DMS 273 treated with DMSO at 0.1 percent for 48 hours (cell line): ENCODE data around the gene DLGAP1.
"Not testable (repeated sequence)": the region's sequence is repeated elsewhere in the genome, so short reads cannot be mapped to it uniquely, and the experiment has no call there.

Experiments used
- DNase-seq: peaks from one replicate; lab custom pipeline; 2025; lab: John Stamatoyannopoulos, UW

The DLGAP1 gene

GRCh38 chr18:4287340-4287739, 167.8 kb downstream of the DLGAP1 start:
- DNase-seq: not testable (repeated sequence)

- no peak for DNase-seq
Measured at GRCh38 chr18:4286256-4286655, 168.9 kb downstream of the DLGAP1 start.

DNA sequence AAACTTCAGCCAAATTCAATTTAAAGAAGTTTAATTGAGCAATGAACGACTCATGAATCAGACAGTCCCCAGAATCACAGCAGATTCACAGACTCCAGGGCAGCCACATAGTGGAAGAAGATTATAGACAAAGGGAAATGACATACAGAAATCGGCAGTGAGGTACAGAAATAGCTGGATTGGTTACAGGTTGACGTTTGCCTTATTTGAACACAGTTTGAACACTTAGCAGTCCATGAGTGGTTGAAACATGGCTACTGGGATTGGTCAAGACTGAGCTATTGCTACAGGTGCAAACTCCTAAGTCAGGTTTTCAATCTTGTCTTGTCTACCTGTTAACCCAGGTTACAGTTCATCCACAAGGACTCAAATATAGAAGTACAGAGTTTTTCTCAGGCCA, 169.6 kb downstream of the DLGAP1 start:
- no peak for DNase-seq

GRCh38 chr18:4284528-4284927, 170.6 kb downstream of the DLGAP1 start:
- DNase-seq: no peak

DNA sequence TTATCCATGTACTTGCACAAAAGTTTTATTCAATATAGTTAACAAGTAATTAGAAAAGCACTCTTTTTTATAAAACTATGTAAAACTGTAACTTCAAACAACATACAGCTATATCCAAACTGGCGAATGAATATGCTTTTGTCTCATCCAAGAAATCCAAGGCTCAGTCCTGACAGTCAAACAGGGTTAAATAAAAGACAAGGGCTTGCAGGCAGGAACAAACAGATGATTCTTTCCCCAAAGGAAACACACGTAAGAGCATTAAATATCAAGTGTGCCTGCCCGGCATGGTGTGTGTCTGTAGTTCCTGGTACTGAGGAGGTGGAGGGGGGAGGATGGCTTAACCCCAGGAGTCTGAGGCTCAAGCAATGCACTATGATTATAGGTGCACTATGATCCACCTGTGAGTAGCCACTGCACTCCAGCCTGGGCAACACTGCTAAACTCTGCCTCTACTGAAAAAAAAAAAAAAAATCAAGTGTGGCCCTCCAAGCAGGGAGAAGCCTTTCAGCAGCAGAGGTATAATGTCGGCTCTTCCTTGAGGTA, 171.3 kb downstream of the DLGAP1 start:
- no peak for DNase-seq

GRCh38 chr18:4282954-4283353, 172.2 kb downstream of the DLGAP1 start:
- no peak for DNase-seq

- DNase-seq: no peak
Measured at GRCh38 chr18:4276953-4277585, 178.0 kb downstream of the DLGAP1 start.

DNA sequence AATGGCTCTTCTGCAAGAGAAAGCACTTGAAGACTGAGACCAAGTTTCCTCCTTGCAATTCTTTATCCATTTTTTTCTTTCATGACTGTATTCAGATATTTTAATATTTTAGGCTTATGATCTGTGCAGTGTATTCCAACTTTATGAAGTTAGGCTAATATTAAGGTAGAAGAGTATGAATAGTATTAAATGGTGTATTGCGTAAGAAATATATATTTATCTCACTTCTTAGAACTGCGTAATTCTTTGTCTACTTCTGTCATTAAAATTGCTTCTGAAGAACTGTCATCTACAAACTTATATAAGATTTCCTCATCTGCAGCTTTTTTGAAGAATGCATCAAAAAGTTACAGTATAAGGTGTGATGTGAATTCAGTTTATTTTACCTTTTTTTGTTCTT, 183.2 kb downstream of the DLGAP1 start:
- no peak for DNase-seq

DNA sequence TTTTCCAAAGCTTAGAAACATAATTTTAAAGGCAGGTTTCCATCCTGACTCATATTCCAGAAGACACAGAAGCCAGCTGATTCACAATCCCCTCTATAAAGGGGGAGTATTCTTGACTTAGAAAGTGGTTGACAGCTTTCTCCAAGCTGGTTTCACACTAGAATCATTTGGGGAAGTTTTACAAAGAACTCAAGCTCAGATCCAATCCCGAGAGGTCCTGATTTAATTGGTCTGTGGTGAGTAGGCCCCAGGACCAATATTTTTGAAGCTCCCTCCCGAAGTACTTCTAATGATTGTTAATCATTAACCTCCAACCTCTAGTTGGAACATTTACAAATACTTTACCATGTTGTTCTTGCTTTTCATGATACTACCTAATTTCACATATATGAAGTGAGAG, 184.1 kb downstream of the DLGAP1 start:
- DNase-seq: no peak

DNA sequence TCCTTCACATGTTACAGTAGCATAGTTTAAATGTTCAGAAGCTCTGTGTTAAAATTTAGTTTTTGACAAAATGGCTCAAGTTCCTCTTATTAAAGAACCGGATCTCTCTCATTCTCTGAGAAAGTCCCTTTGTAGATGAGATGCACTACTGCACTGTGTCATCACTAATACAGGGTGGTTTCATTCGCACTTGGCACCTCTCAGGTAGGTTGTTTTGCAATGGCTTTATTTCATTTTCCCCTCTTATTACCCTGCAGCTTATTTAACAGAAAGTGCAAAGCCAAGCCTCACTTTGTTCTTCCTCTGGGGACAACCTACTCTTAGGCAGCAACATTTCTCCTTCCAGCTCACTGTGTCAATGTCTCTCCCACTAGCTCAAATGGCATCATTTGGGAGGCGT, 185.1 kb downstream of the DLGAP1 start:
- no peak for DNase-seq

GRCh38 chr18:4267641-4268040, 187.5 kb downstream of the DLGAP1 start:
- DNase-seq: no peak

- no peak for DNase-seq
Measured at GRCh38 chr18:4264347-4264791, 190.7 kb downstream of the DLGAP1 start.

- no peak for DNase-seq
Measured at GRCh38 chr18:4260107-4260506, 195.0 kb downstream of the DLGAP1 start.

- DNase-seq: no peak
Measured at GRCh38 chr18:4256766-4257417, 198.2 kb downstream of the DLGAP1 start.

DNA sequence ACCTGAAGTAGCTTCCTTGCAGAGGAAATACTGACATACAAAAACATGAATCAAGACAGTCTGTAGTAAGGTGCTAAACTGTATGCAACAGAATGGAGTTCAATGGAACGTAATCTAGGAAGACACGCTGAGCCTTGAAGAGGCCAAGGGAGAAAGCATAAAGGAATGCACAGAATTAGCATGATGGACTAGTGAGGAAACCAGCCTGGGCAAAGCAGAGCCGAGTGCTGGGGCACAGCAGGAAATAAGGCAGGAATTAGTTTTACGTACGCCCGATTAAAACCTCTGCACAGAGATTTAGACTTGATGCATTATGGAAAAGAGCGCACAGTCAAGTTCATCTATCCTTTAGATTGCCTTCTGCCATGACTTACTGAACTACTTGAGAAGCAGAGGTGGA, 200.3 kb downstream of the DLGAP1 start:
- no peak for DNase-seq

- DNase-seq: no peak
Measured at GRCh38 chr18:4252829-4253228, 202.3 kb downstream of the DLGAP1 start.

DNA sequence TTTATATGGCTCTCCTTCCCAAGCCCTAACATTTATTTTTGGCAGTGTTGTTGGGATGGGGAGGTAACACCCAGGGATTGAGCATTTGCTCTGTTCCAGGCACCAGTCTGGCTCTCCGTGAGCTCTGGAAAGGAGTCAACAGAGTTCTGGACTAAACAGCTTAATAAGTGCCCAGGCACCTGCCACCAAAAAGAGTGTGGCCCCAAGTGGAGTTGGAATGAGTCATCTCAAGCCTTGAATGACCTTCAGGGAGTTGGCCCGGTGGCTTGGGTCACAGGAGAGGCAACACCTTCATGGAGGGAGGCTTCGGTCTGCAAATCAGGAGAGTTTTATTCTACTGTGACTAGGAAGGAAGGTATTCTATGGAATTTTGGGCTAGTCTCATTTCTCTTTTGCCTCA, 203.2 kb downstream of the DLGAP1 start:
- no peak for DNase-seq

- no peak for DNase-seq
Measured at GRCh38 chr18:4251206-4251605, 203.9 kb downstream of the DLGAP1 start.

GRCh38 chr18:4250141-4250540, 205.0 kb downstream of the DLGAP1 start:
- DNase-seq: no peak

DNA sequence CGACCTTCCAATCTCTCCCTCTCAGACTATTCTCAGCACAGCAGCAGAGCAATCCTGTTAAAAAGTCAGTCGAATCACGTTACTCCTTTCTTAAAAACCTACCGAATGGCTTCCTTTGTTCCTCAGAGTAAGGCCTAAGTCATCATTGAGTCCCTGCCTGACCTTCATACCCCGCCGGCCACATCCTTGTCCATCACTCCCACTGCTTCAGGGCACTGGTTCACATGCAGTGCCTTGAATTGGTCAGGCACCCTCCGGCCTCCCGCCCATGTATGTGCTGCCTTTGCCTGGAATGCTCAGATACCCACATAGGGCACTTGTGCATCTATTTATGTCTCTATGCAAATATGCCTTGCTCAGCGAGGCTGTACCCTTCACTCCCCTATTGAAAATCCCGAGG, 206.4 kb downstream of the DLGAP1 start:
- no peak for DNase-seq

GRCh38 chr18:4246374-4246773, 208.7 kb downstream of the DLGAP1 start:
- no peak for DNase-seq

DNA sequence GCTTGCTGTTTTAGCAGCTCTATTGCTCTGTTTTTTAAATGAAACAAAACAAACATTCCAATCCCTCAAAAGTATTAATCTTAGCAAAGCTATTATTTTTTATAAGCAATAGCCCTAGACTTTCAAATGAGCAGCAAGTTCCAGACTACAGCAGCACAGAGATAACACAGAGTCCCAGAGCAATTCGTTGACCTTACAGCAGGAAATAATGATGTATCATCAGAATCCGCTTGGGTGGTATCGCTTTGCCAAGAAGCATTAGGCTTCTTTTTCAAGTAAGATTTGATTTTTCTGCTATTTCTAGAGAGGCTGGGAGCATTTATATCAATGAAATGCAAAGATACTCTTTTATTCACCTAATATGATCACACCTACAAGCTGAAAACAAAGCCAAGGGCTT, 209.7 kb downstream of the DLGAP1 start:
- no peak for DNase-seq

DNA sequence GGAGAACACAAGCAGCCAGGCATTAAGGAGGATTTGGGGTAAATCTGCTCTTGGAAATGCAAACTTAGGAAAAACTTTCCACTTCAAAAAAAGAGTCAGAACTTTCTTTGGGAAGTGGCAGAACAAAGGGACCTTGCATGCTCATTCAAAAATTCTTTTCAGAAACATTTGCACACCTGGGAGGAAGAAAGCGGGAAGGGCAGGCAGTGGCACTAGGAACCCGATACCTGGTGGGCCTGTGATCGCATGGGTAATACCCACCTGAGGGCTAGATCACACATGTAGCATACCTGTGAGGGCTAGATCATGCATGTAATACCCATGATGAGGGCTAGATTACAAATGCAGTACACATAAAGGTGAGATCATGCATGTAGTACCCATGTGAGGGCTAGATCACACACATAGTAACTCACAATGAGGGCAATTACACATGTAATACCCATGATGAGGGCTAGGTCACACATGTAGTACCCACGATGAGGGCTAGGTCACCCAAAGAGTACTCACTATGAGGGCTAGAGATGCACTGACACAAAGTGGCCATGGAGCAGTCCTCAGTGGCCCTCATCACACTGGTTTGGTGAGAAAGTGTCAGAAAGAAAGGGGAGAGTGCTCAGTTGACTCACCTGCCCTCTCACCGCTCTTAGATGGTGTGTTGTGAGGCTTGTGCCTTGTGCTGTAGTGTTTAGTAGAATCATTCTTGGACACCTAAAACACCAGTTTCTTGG, 212.5 kb downstream of the DLGAP1 start:
- no peak for DNase-seq
